SU-DHL-6 (cell line): ENCODE measurements around the gene PLA2G7.
A peak's percentile ranks its signal among the peaks of the same experiment; 100 is the strongest.

Experiments
- EZH2phosphoT487 ChIP-seq: fragments of 200-600 bp; sonication (generic), shearing (Covaris generic); conservative IDR thresholded peaks from 2 replicates; pipeline ENCODE4 v1.6.1; 2018; ENCODE audit warnings: mild to moderate bottlenecking, antibody characterized with exemption, low read length, moderate library complexity, mixed read lengths
- TF ChIP-seq, protein P1 (sequence below): fragments of 200-600 bp; sonication (generic); IDR thresholded peaks from one replicate; pipeline ENCODE4 v1.5.1; 2017; ENCODE audit warnings: antibody characterized with exemption, mild to moderate bottlenecking, low read length, moderate library complexity; ENCODE audit not compliant: insufficient read depth, poor library complexity, severe bottlenecking

DNA sequence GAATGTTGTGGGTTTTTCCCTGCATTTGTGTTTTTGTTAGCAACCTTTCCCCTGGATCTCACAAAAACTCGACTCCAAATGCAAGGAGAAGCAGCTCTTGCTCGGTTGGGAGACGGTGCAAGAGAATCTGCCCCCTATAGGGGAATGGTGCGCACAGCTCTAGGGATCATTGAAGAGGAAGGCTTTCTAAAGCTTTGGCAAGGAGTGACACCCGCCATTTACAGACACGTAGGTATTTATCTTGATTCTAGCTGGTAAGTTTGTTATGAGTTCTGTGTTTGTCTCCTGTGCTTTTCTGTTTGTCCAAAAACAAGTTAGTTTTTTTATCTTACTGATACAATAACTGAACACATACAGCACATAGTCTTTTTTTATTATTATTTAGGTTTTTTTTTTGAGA lies 79.4 kb downstream of the PLA2G7 start:
- TF ChIP-seq, protein P1, sequence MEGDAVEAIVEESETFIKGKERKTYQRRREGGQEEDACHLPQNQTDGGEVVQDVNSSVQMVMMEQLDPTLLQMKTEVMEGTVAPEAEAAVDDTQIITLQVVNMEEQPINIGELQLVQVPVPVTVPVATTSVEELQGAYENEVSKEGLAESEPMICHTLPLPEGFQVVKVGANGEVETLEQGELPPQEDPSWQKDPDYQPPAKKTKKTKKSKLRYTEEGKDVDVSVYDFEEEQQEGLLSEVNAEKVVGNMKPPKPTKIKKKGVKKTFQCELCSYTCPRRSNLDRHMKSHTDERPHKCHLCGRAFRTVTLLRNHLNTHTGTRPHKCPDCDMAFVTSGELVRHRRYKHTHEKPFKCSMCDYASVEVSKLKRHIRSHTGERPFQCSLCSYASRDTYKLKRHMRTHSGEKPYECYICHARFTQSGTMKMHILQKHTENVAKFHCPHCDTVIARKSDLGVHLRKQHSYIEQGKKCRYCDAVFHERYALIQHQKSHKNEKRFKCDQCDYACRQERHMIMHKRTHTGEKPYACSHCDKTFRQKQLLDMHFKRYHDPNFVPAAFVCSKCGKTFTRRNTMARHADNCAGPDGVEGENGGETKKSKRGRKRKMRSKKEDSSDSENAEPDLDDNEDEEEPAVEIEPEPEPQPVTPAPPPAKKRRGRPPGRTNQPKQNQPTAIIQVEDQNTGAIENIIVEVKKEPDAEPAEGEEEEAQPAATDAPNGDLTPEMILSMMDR, result peak; percentile 97
- TF ChIP-seq EZH2phosphoT487, result no peak
